Sigmoid colon (tissue), 4 donors: ENCODE measurements around the gene NCAM2.

Experiments used
- CTCF ChIP-seq, 4 experiments: fragments of 450-650 bp in 3 of 4; fragments of 200-600 bp in 1 of 4; IDR thresholded peaks; one replicate each; pipeline ENCODE4 v1.5.1; 2016 to 2019; ENCODE audit warnings: antibody characterized with exemption in 4 of 4, mild to moderate bottlenecking in 3 of 4, moderate library complexity in 2 of 4
- EP300 ChIP-seq, 4 donors: sonication (generic); formaldehyde crosslinking; IDR thresholded peaks; one replicate each; pipeline ENCODE4 v1.6.1; 2017; ENCODE audit warnings: antibody characterized with exemption in 4 of 4
- POLR2A ChIP-seq, 2 donors: fragments of 450-650 bp; IDR thresholded peaks; one replicate each; pipeline ENCODE4 v1.6.1; 2016; ENCODE audit warnings: antibody characterized with exemption in 2 of 2, mild to moderate bottlenecking in 2 of 2, moderate library complexity in 2 of 2
- POLR2AphosphoS5 ChIP-seq, 4 donors: sonication (generic); formaldehyde crosslinking; IDR thresholded peaks; one replicate each; pipeline ENCODE4 v1.6.1; 2017; ENCODE audit warnings: antibody characterized with exemption in 4 of 4

GRCh38 chr21:21464684-21465083 is 466.5 kb downstream of the NCAM2 start:
- TF ChIP-seq CTCF (IDR thresholded peaks at IDR 0.05) (no peak), POLR2AphosphoS5 (IDR thresholded peaks at IDR 0.05) (no peak), POLR2A (IDR thresholded peaks at IDR 0.05) (no peak), EP300 (IDR thresholded peaks at IDR 0.05) (no peak)
